IMR-90 (cell line): ENCODE data around the gene TRDMT1. TPM values are rescaled to one million over a fixed set of nuclear protein-coding genes. Genes with fewer than 3 reads are reported as not detected.
A peak's percentile ranks its signal among the peaks of the same experiment; 100 is the strongest.

Source experiments
- ATAC-seq: fragments of 200-7000 bp; cut with Tn5 transposase; 2 replicates; pipeline ENCODE4 v1.9.1; 2020; ENCODE audit warnings: low read depth, mild to moderate bottlenecking, moderate library complexity
- BruUV-seq: library from RNA; stranded (reverse); fragments of 400-500 nt; replicated peaks from 2 replicates; lab custom pipeline; 2021; lab: Mats Ljungman, UMichigan
- CTCF ChIA-PET: fragments of 300-600 bp; formaldehyde crosslinking; extraction: SDS; loops from one replicate; lab custom pipeline; 2021; ENCODE audit warnings: antibody characterized with exemption; lab: Yijun Ruan, JAX
- POLR2A ChIA-PET: fragments of 300-600 bp; sonication (Branson Sonifier 250); formaldehyde crosslinking; loops from one replicate; lab custom pipeline; 2022; ENCODE audit warnings: antibody characterized with exemption; ENCODE audit not compliant: unreplicated experiment; lab: Charles Lee
- DNase-seq: peaks from one replicate; pipeline ENCODE4 v3.0.0; 2013
- H2AFZ ChIP-seq: replicated peaks from 2 replicates; pipeline ENCODE3; 2013; ENCODE audit warnings: low read length, mild to moderate bottlenecking; ENCODE audit not compliant: poor library complexity
- H2AK5ac ChIP-seq: 2 replicates; pipeline ENCODE4 v1.6.1; 2013; ENCODE audit warnings: low read depth, low read length, inconsistent platforms
- H2AK9ac ChIP-seq: replicated peaks from 2 replicates; pipeline ENCODE3; 2013; ENCODE audit warnings: mild to moderate bottlenecking, low read depth, low read length, moderate library complexity; ENCODE audit not compliant: poor library complexity
- H2BK120ac ChIP-seq: 2 replicates; pipeline ENCODE4 v1.6.1; 2013; ENCODE audit warnings: low read depth, low read length, inconsistent platforms
- H2BK15ac ChIP-seq: 3 replicates; pipeline ENCODE4 v1.6.1; 2013; ENCODE audit warnings: low read depth, low read length, inconsistent platforms
- H2BK20ac ChIP-seq: 2 replicates; pipeline ENCODE4 v1.6.1; 2013; ENCODE audit warnings: low read depth, mild to moderate bottlenecking, inconsistent platforms, low read length, moderate library complexity
- H2BK5ac ChIP-seq: 2 replicates; pipeline ENCODE4 v1.6.1; 2013; ENCODE audit warnings: mild to moderate bottlenecking, low read depth, low read length, inconsistent platforms; ENCODE audit not compliant: poor library complexity, severe bottlenecking
- H3K14ac ChIP-seq: replicated peaks from 2 replicates; pipeline ENCODE4 v1.6.1; 2013; ENCODE audit warnings: low read depth, low read length, inconsistent platforms
- H3K18ac ChIP-seq: 2 replicates; pipeline ENCODE4 v1.6.1; 2013; ENCODE audit warnings: low read depth, low read length, control low read depth
- H3K23ac ChIP-seq: 2 replicates; pipeline ENCODE4 v1.6.1; 2013; ENCODE audit warnings: low read depth, low read length, inconsistent platforms
- H3K27ac ChIP-seq: 2 replicates; pipeline ENCODE4 v1.5.1; 2013; ENCODE audit warnings: mild to moderate bottlenecking, control low read depth, low read length; ENCODE audit not compliant: insufficient read depth
- H3K27me3 ChIP-seq: 2 replicates; pipeline ENCODE4 v1.6.1; 2013; ENCODE audit warnings: low read length; ENCODE audit not compliant: control insufficient read depth, insufficient read depth
- H3K36me3 ChIP-seq: 2 replicates; pipeline ENCODE4 v1.6.1; 2013; ENCODE audit warnings: low read length, mixed read lengths; ENCODE audit not compliant: control insufficient read depth, insufficient read depth
- H3K4ac ChIP-seq: 2 replicates; pipeline ENCODE4 v1.6.1; 2013; ENCODE audit warnings: low read depth, low read length, inconsistent platforms
- H3K4me1 ChIP-seq: 2 replicates; pipeline ENCODE4 v1.6.1; 2013; ENCODE audit warnings: low read length, mixed read lengths; ENCODE audit not compliant: control insufficient read depth, insufficient read depth
- H3K4me2 ChIP-seq: 2 replicates; pipeline ENCODE4 v1.6.1; 2013; ENCODE audit warnings: low read depth, mild to moderate bottlenecking, control low read depth, low read length, moderate library complexity
- H3K4me3 ChIP-seq: 2 replicates; pipeline ENCODE4 v1.5.1; 2013; ENCODE audit warnings: low read depth, mild to moderate bottlenecking, control low read depth, low read length, moderate library complexity; ENCODE audit not compliant: insufficient read depth
- H3K56ac ChIP-seq: 2 replicates; pipeline ENCODE4 v1.6.1; 2013; ENCODE audit warnings: low read length, inconsistent platforms; ENCODE audit not compliant: insufficient read depth; ENCODE audit errors: extremely low read depth
- H3K79me1 ChIP-seq, 2 experiments: 2 replicates each; pipeline ENCODE4 v1.6.1; 2013; ENCODE audit warnings: low read length in 2 of 2, inconsistent platforms in 1 of 2, low read depth in 1 of 2
- H3K9ac ChIP-seq: 2 replicates; pipeline ENCODE4 v1.6.1; 2013; ENCODE audit warnings: low read depth, low read length, control low read depth
- H3K9me1 ChIP-seq: 2 replicates; pipeline ENCODE4 v1.6.1; 2013; ENCODE audit warnings: low read length, inconsistent platforms; ENCODE audit not compliant: insufficient read depth
- H3K9me3 ChIP-seq: 2 replicates; pipeline ENCODE4 v1.6.1; 2013; ENCODE audit warnings: low read length; ENCODE audit not compliant: control insufficient read depth, insufficient read depth
- H4K20me1 ChIP-seq: 2 replicates; pipeline ENCODE4 v1.6.1; 2013; ENCODE audit warnings: low read length, inconsistent platforms; ENCODE audit not compliant: insufficient read depth
- H4K5ac ChIP-seq: 2 replicates; pipeline ENCODE4 v1.6.1; 2013; ENCODE audit warnings: mild to moderate bottlenecking, low read depth, low read length, control low read depth
- H4K8ac ChIP-seq, 2 experiments: 2 replicates each; pipeline ENCODE4 v1.6.1; 2013; ENCODE audit warnings: low read depth in 2 of 2, low read length in 2 of 2, control low read depth in 1 of 2, inconsistent platforms in 1 of 2
- H4K91ac ChIP-seq: 2 replicates; pipeline ENCODE4 v1.6.1; 2013; ENCODE audit warnings: low read depth, low read length, inconsistent platforms; ENCODE audit not compliant: insufficient read depth
- BHLHE40 ChIP-seq: fragments of 150-350 bp; IDR thresholded peaks from 2 replicates; pipeline ENCODE4 v1.6.1; 2016; ENCODE audit warnings: mild to moderate bottlenecking, low read depth, low read length
- CHD1 ChIP-seq: IDR thresholded peaks from 2 replicates; pipeline ENCODE4 v1.6.1; 2012; ENCODE audit warnings: low read depth, low read length, improper control_type of control experiment
- FOS ChIP-seq: fragments of 150-350 bp; IDR thresholded peaks from 2 replicates; pipeline ENCODE4 v1.6.1; 2016; ENCODE audit warnings: low read depth, low read length
- MAFK ChIP-seq: IDR thresholded peaks from 2 replicates; pipeline ENCODE4 v1.6.1; 2012; ENCODE audit warnings: low read depth, low read length, improper control_type of control experiment
- MAZ ChIP-seq: IDR thresholded peaks from 2 replicates; pipeline ENCODE4 v1.6.1; 2012; ENCODE audit warnings: low read depth, mild to moderate bottlenecking, low read length, improper control_type of control experiment, moderate library complexity, borderline replicate concordance
- MXI1 ChIP-seq: IDR thresholded peaks from 2 replicates; pipeline ENCODE4 v1.6.1; 2012; ENCODE audit warnings: low read depth, mild to moderate bottlenecking, low read length, moderate library complexity, borderline replicate concordance
- NFE2L2 ChIP-seq: fragments of 150-350 bp; IDR thresholded peaks from 2 replicates; pipeline ENCODE4 v1.6.1; 2016; ENCODE audit warnings: low read depth, mild to moderate bottlenecking, low read length
- POLR2A ChIP-seq: IDR thresholded peaks from 2 replicates; pipeline ENCODE4 v1.6.1; 2012; ENCODE audit warnings: mild to moderate bottlenecking, low read depth, low read length
- RAD21 ChIP-seq: IDR thresholded peaks from 2 replicates; pipeline ENCODE4 v1.6.1; 2012; ENCODE audit warnings: low read length, improper control_type of control experiment
- RCOR1 ChIP-seq: IDR thresholded peaks from 2 replicates; pipeline ENCODE4 v1.6.1; 2012; ENCODE audit warnings: mild to moderate bottlenecking, low read length, improper control_type of control experiment; ENCODE audit not compliant: insufficient replicate concordance
- WGBS, 2 experiments: methylation state at CpG; one replicate each; pipeline versions ENCODE4 v1.1.5 to v1.1.7; 2013; ENCODE audit warnings: missing lambda C conversion rate in 2 of 2; ENCODE audit not compliant: insufficient read length in 1 of 2; ENCODE audit errors: extremely low coverage in 2 of 2; 5-methylcytosine and 5-hydroxymethylcytosine counted together
- dilution Hi-C: fragments of 300-500 bp; cut with HindIII; formaldehyde crosslinking; loops from one replicate; pipeline ENCODE4 v1.14.3; 2018; ENCODE audit warnings: low sequenced_read_pairs; ENCODE audit not compliant: unreplicated experiment
- in situ Hi-C: fragments of 300-500 bp; cut with MboI; formaldehyde crosslinking; loops from 3 replicates; pipeline ENCODE4 v1.14.3; 2019; ENCODE audit warnings: low sequenced_read_pairs, inconsistent platforms, mixed read lengths
- intact Hi-C: fragments of 100-400 bp; cut with micrococcal nuclease; formaldehyde crosslinking; loops from 2 replicates; pipeline ENCODE4 v1.10.0; 2022
- polyA plus RNA-seq, 3 experiments: library from polyadenylated mRNA; depleted of rRNA; stranded (reverse); fragments of >200 nt; gene quantifications; 2 replicates each; pipeline ENCODE4 v1.2.3, GENCODE V29; 2012; ENCODE audit warnings: low replicate concordance in 1 of 3
- total RNA-seq: library from RNA; depleted of rRNA; stranded (reverse); fragments of >200 nt; gene quantifications from 2 replicates; pipeline ENCODE4 v1.2.3, GENCODE V29; 2012
- TF ChIP-seq, protein P1 (sequence below): conservative IDR thresholded peaks from 2 replicates; pipeline ENCODE4 v1.5.1; 2012; ENCODE audit warnings: mild to moderate bottlenecking, low read depth, low read length, improper control_type of control experiment
- TF ChIP-seq, protein P2 (sequence below): fragments of 150-350 bp; IDR thresholded peaks from 2 replicates; pipeline ENCODE4 v1.6.1; 2017; ENCODE audit warnings: mild to moderate bottlenecking, antibody characterized with exemption, low read length, low read depth

The TRDMT1 gene
- total and polyA plus RNA-seq, 2 of the 4 experiments (the other 2 are of a cell fraction), result 2.1 to 4.7 TPM

DNA sequence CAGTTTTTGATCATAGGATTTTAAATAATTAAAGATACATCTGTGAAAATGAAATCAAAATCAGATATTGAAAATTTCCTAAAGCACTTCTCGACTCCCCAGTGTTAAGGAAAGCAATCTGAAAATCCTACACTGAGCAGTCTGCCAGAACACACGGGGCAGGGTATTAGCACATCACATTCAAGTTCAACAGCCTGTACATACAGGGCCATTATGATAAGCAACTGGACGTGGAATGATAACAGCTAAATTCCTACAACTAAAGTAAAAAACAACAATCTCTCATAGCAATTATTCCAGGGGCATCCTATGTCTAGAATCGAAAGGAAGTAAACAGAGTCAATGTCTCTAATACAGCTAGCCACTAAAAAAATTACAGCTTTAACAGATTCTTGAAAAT is 31.7 kb downstream of the TRDMT1 start:
- no peak overlapping the region for H2AK5ac ChIP-seq
- no peaks in the 10 kb centered on the region; the same call in 1 of the 2 replicates for H3K36me3 ChIP-seq
- no peak overlapping the region for H3K9ac ChIP-seq
- no peak overlapping the region for H3K4me3 ChIP-seq
- ChIA-PET POLR2A (no interaction called here), CTCF (interaction anchor here (0.6 to 0.8 kb wide), 2 partner anchors 209 to 317 kb away, joined by 3 read pairs; no protein-coding TSS in a partner anchor)
- H3K18ac ChIP-seq, result 0 out of 2 replicates have a peak overlapping the region, but pooled peaks have one; percentile 22
- no peak overlapping the region for H3K4ac ChIP-seq
- no peak overlapping the region for H4K5ac ChIP-seq
- no TSS peak for BruUV-seq
- H4K20me1 ChIP-seq, result no peaks in the 10 kb centered on the region
- peaks cover 4% of the 10 kb centered on the region for H3K4me1 ChIP-seq
- no peak overlapping the region for H2AFZ ChIP-seq
- H3K56ac ChIP-seq, result no peak overlapping the region
- dilution Hi-C loops (no loop called here), intact Hi-C loops (no loop called here), in situ Hi-C loops (no loop called here)
- no peak overlapping the region for H2BK120ac ChIP-seq
- H3K4me2 ChIP-seq, result peak overlapping the region; percentile 43; the same call in 1 of the 2 replicates
- no peak overlapping the region for H3K14ac ChIP-seq
- no peak overlapping the region for H3K23ac ChIP-seq
- WGBS, 2 experiments, result no CpG with 5 or more reads among the region's 4 CpGs
- H3K9me1 ChIP-seq, result peaks cover 4% of the 10 kb centered on the region
- H2AK9ac ChIP-seq, result no peak overlapping the region
- H2BK15ac ChIP-seq, result no peak overlapping the region
- H4K91ac ChIP-seq, result no peak overlapping the region
- peaks cover 0 to 5% of the 10 kb centered on the region in 2 experiments; a peak in 1 of 4 replicates for H3K79me1 ChIP-seq
- no peak overlapping the region for H4K8ac ChIP-seq
- no peaks in the 10 kb centered on the region for H3K27me3 ChIP-seq
- H3K9me3 ChIP-seq, result no peaks in the 10 kb centered on the region
- no peak overlapping the region for H2BK20ac ChIP-seq
- DNase-seq, result no peak
- no peak for TF ChIP-seq NFE2L2
- TF ChIP-seq RAD21, result no peak
- TF ChIP-seq, protein P1, sequence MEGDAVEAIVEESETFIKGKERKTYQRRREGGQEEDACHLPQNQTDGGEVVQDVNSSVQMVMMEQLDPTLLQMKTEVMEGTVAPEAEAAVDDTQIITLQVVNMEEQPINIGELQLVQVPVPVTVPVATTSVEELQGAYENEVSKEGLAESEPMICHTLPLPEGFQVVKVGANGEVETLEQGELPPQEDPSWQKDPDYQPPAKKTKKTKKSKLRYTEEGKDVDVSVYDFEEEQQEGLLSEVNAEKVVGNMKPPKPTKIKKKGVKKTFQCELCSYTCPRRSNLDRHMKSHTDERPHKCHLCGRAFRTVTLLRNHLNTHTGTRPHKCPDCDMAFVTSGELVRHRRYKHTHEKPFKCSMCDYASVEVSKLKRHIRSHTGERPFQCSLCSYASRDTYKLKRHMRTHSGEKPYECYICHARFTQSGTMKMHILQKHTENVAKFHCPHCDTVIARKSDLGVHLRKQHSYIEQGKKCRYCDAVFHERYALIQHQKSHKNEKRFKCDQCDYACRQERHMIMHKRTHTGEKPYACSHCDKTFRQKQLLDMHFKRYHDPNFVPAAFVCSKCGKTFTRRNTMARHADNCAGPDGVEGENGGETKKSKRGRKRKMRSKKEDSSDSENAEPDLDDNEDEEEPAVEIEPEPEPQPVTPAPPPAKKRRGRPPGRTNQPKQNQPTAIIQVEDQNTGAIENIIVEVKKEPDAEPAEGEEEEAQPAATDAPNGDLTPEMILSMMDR, result no peak
- TF ChIP-seq FOS, result no peak
- TF ChIP-seq, protein P2, sequence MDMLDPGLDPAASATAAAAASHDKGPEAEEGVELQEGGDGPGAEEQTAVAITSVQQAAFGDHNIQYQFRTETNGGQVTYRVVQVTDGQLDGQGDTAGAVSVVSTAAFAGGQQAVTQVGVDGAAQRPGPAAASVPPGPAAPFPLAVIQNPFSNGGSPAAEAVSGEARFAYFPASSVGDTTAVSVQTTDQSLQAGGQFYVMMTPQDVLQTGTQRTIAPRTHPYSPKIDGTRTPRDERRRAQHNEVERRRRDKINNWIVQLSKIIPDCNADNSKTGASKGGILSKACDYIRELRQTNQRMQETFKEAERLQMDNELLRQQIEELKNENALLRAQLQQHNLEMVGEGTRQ, result no peak
- TF ChIP-seq RCOR1, result no peak
- TF ChIP-seq MAZ, result no peak
- no peak for TF ChIP-seq BHLHE40
- no peak for TF ChIP-seq CHD1
- TF ChIP-seq MXI1, result no peak
- no peak for TF ChIP-seq POLR2A
- no peak for TF ChIP-seq MAFK
- H3K27ac ChIP-seq, result no peak overlapping the region
- H2BK5ac ChIP-seq, result no peak overlapping the region
- ATAC-seq, result peak; percentile 58
